Caco-2 (cell line): ENCODE measurements around the gene UBR4. TPM values are rescaled to one million over a fixed set of nuclear protein-coding genes. Genes with fewer than 3 reads are reported as not detected.

ENCODE experiments used
- BruUV-seq: library from RNA; stranded (reverse); fragments of 400-500 nt; replicated peaks from 2 replicates; lab custom pipeline; 2021; lab: Mats Ljungman, UMichigan
- CTCF ChIA-PET: fragments of 300-600 bp; sonication (Branson Sonifier 250); formaldehyde crosslinking; loops from one replicate; lab custom pipeline; 2022; ENCODE audit warnings: antibody characterized with exemption; lab: Charles Lee
- POLR2A ChIA-PET: fragments of 300-600 bp; sonication (Branson Sonifier 250); formaldehyde crosslinking; loops from one replicate; lab custom pipeline; 2022; ENCODE audit warnings: antibody characterized with exemption; lab: Charles Lee
- DNase-seq, 2 experiments: peaks; one replicate each; pipeline versions ENCODE4 v3.0.0 to v3.0.0-alpha.2; 2020 to 2022
- H3K27me3 ChIP-seq: replicated peaks from 2 replicates; pipeline ENCODE4 v1.6.0; 2011; ENCODE audit warnings: low read length; ENCODE audit not compliant: control insufficient read depth, insufficient read depth
- H3K36me3 ChIP-seq: 2 replicates; pipeline ENCODE4 v1.5.1; 2011; ENCODE audit warnings: low read length; ENCODE audit not compliant: control insufficient read depth, insufficient read depth
- H3K4me1 ChIP-seq: fragments of 250-450 bp; sonication (Bioruptor Pico); 2 replicates; pipeline ENCODE4 v1.5.1; 2020; ENCODE audit warnings: mild to moderate bottlenecking
- H3K4me3 ChIP-seq: 2 replicates; pipeline ENCODE4 v1.5.1; 2011; ENCODE audit warnings: low read depth, mild to moderate bottlenecking, control low read depth, low read length
- H3K9me3 ChIP-seq: fragments of 250-450 bp; sonication (Bioruptor Pico); 2 replicates; pipeline ENCODE4 v1.5.1; 2020; ENCODE audit warnings: mild to moderate bottlenecking, moderate library complexity
- H3K27ac Mint-ChIP-seq: one replicate; pipeline ENCODE4 v1.8.0; 2022; ENCODE audit warnings: mixed read lengths; ENCODE audit not compliant: unreplicated experiment
- H3K27me3 Mint-ChIP-seq: one replicate; pipeline ENCODE4 v1.8.0; 2022; ENCODE audit warnings: mixed read lengths; ENCODE audit not compliant: insufficient read depth, unreplicated experiment
- H3K36me3 Mint-ChIP-seq: one replicate; pipeline ENCODE4 v1.8.0; 2022; ENCODE audit warnings: mild to moderate bottlenecking, mixed read lengths; ENCODE audit not compliant: insufficient read depth, unreplicated experiment
- H3K4me1 Mint-ChIP-seq: one replicate; pipeline ENCODE4 v1.8.0; 2022; ENCODE audit warnings: low read depth, mixed read lengths; ENCODE audit not compliant: unreplicated experiment
- H3K4me3 Mint-ChIP-seq: one replicate; pipeline ENCODE4 v1.8.0; 2022; ENCODE audit warnings: mild to moderate bottlenecking, moderate library complexity, mixed read lengths; ENCODE audit not compliant: unreplicated experiment
- H3K9me3 Mint-ChIP-seq: one replicate; pipeline ENCODE4 v1.8.0; 2022; ENCODE audit warnings: mixed read lengths; ENCODE audit not compliant: unreplicated experiment
- CTCF ChIP-seq, 2 experiments: fragments of 200-600 bp in 1 of 2; IDR thresholded peaks; 1 replicate in 1 of 2; 2 replicates in 1 of 2; pipeline versions ENCODE4 v1.5.1 to v1.8.0; 2011 to 2022; ENCODE audit warnings: antibody characterized with exemption in 1 of 2, control low read depth in 1 of 2, inconsistent platforms in 1 of 2, low read depth in 1 of 2, low read length in 1 of 2, mild to moderate bottlenecking in 1 of 2, moderate library complexity in 1 of 2; ENCODE audit not compliant: insufficient read depth in 1 of 2, severe bottlenecking in 1 of 2, unreplicated experiment in 1 of 2
- intact Hi-C: fragments of 100-400 bp; cut with micrococcal nuclease; formaldehyde crosslinking; loops from one replicate; pipeline ENCODE4 v1.10.0; 2022; ENCODE audit not compliant: unreplicated experiment
- total RNA-seq: library from RNA; stranded (reverse); gene quantifications from 2 replicates; pipeline ENCODE4 v1.2.3, GENCODE V29; 2022

Gene UBR4
- total RNA-seq, 1 experiment from 2014 or later: 317 TPM

GRCh38 chr1:19049128-19049768 is 160.8 kb downstream of the UBR4 start:
- Mint-ChIP-seq H3K27ac (no peak overlapping the region), H3K9me3 (no peaks in the 10 kb centered on the region), H3K36me3 (peaks cover 5% of the 10 kb centered on the region), H3K4me1 (peaks cover 19% of the 10 kb centered on the region), H3K4me3 (no peak overlapping the region), H3K27me3 (no peaks in the 10 kb centered on the region)
- Histone ChIP-seq H3K27me3 (no peaks in the 10 kb centered on the region), H3K9me3 (no peaks in the 10 kb centered on the region), H3K36me3 (no peaks in the 10 kb centered on the region), H3K4me1 (peaks cover 36% of the 10 kb centered on the region), H3K4me3 (no peak overlapping the region)
- intact Hi-C loops: no loop called here
- no peak for TF ChIP-seq CTCF (IDR thresholded peaks at IDR 0.05; ENCODE audit: insufficient read depth in 1 of 2, low read depth in 1 of 2, low read length in 1 of 2, severe bottlenecking in 1 of 2, unreplicated experiment in 1 of 2)
- no TSS peak for BruUV-seq
- DNase-seq: no peak
- ChIA-PET POLR2A (no interaction called here), CTCF (no interaction called here)

GRCh38 chr1:19046972-19047731 is 162.9 kb downstream of the UBR4 start:
- Mint-ChIP-seq H3K4me1 (peaks cover 13% of the 10 kb centered on the region), H3K27ac (no peak overlapping the region), H3K9me3 (no peaks in the 10 kb centered on the region), H3K36me3 (no peaks in the 10 kb centered on the region), H3K27me3 (no peaks in the 10 kb centered on the region), H3K4me3 (no peak overlapping the region)
- Histone ChIP-seq H3K27me3 (no peaks in the 10 kb centered on the region), H3K9me3 (no peaks in the 10 kb centered on the region), H3K4me3 (no peak overlapping the region), H3K4me1 (peaks cover 18% of the 10 kb centered on the region), H3K36me3 (no peaks in the 10 kb centered on the region)
- no TSS peak for BruUV-seq
- CTCF ChIA-PET: no interaction called here
- no peak for TF ChIP-seq CTCF (IDR thresholded peaks at IDR 0.05; ENCODE audit: insufficient read depth in 1 of 2, low read depth in 1 of 2, low read length in 1 of 2, severe bottlenecking in 1 of 2, unreplicated experiment in 1 of 2)
- DNase-seq: peak in 1 of 2 experiments; percentile 4
- POLR2A ChIA-PET: no interaction called here
- intact Hi-C loops: no loop called here

GRCh38 chr1:19045898-19046880 is 163.9 kb downstream of the UBR4 start:
- Mint-ChIP-seq H3K4me1 (peaks cover 13% of the 10 kb centered on the region), H3K4me3 (no peak overlapping the region), H3K36me3 (no peaks in the 10 kb centered on the region), H3K27ac (no peak overlapping the region), H3K9me3 (no peaks in the 10 kb centered on the region), H3K27me3 (no peaks in the 10 kb centered on the region)
- intact Hi-C loops: no loop called here
- peak in 1 of 2 experiments; percentile 14 for DNase-seq
- no peak overlapping the region for H3K4me3 ChIP-seq
- ChIA-PET POLR2A (no interaction called here), CTCF (interaction anchor here (0.6 kb wide), 1 partner anchor 213 kb away, joined by 3 read pairs; no protein-coding TSS in a partner anchor)
- no peaks in the 10 kb centered on the region for H3K36me3 ChIP-seq
- BruUV-seq: no TSS peak
- H3K4me1 ChIP-seq: peaks cover 8% of the 10 kb centered on the region
- H3K27me3 ChIP-seq: no peaks in the 10 kb centered on the region
- TF ChIP-seq CTCF (IDR thresholded peaks at IDR 0.05; ENCODE audit: insufficient read depth in 1 of 2, low read depth in 1 of 2, low read length in 1 of 2, severe bottlenecking in 1 of 2, unreplicated experiment in 1 of 2): no peak
- no peaks in the 10 kb centered on the region for H3K9me3 ChIP-seq
